H1 (cell line): ENCODE measurements around the gene CHRM3. TPM values are rescaled to one million over a fixed set of nuclear protein-coding genes. Genes with fewer than 3 reads are reported as not detected.

Experiments
- CTCF ChIA-PET: fragments of 300-600 bp; sonication (Branson Sonifier 250); formaldehyde crosslinking; loops from one replicate; lab custom pipeline; 2021; ENCODE audit not compliant: partially characterized antibody; lab: Charles Lee
- POLR2A ChIA-PET: fragments of 300-600 bp; sonication (Branson Sonifier 250); formaldehyde crosslinking; loops from one replicate; lab custom pipeline; 2021; ENCODE audit warnings: inconsistent platforms; ENCODE audit not compliant: partially characterized antibody; lab: Charles Lee
- DNase-seq, 2 experiments: peaks; one replicate each; pipeline versions ENCODE4 v3.0.0 to v3.0.0-alpha.2; 2010 to 2022; ENCODE audit warnings: low spot score in 2 of 2, low read depth in 1 of 2, mixed read lengths in 1 of 2
- FAIRE-seq: peaks from 2 replicates; lab custom pipeline; 2011; peaks lifted over from hg19 to GRCh38; lab: Jason Lieb, UNC
- H2AFZ ChIP-seq: 2 replicates; pipeline ENCODE4 v1.8.1; 2012; ENCODE audit warnings: low read length, inconsistent platforms
- H2AK5ac ChIP-seq: 2 replicates; pipeline ENCODE4 v1.6.1; 2013; ENCODE audit warnings: low read depth, low read length
- H2BK120ac ChIP-seq: replicated peaks from 2 replicates; pipeline ENCODE3; 2013; ENCODE audit warnings: low read depth, low read length, inconsistent platforms
- H2BK12ac ChIP-seq: 2 replicates; pipeline ENCODE4 v1.6.1; 2013; ENCODE audit warnings: low read depth, low read length
- H2BK15ac ChIP-seq: 2 replicates; pipeline ENCODE4 v1.6.1; 2013; ENCODE audit warnings: low read length
- H2BK20ac ChIP-seq: 2 replicates; pipeline ENCODE4 v1.6.1; 2013; ENCODE audit warnings: low read length
- H2BK5ac ChIP-seq: 2 replicates; pipeline ENCODE4 v1.6.1; 2013; ENCODE audit warnings: low read depth, low read length
- H3K14ac ChIP-seq: 2 replicates; pipeline ENCODE4 v1.6.1; 2013; ENCODE audit warnings: inconsistent platforms; ENCODE audit not compliant: insufficient read length
- H3K18ac ChIP-seq: 2 replicates; pipeline ENCODE4 v1.6.1; 2013; ENCODE audit warnings: low read length; ENCODE audit errors: extremely low read depth
- H3K23ac ChIP-seq: 2 replicates; pipeline ENCODE4 v1.6.1; 2013; ENCODE audit warnings: inconsistent platforms; ENCODE audit not compliant: insufficient read length
- H3K23me2 ChIP-seq: 2 replicates; pipeline ENCODE4 v1.6.1; 2013; ENCODE audit warnings: low read depth, low read length
- H3K27ac ChIP-seq: 2 replicates; pipeline ENCODE4 v1.6.1; 2011; ENCODE audit warnings: low read depth, low read length, inconsistent platforms
- H3K27me3 ChIP-seq, 4 experiments: replicated peaks in 1 of 4; 1 replicate in 1 of 4; 2 replicates in 3 of 4; pipeline versions ENCODE4 v1.6.1 to v1.8.1; 2011 to 2013; ENCODE audit warnings: low read length in 3 of 4, mild to moderate bottlenecking in 3 of 4, inconsistent platforms in 2 of 4, mixed read lengths in 2 of 4, moderate library complexity in 1 of 4; ENCODE audit not compliant: control insufficient read depth in 3 of 4, insufficient read depth in 3 of 4; ENCODE audit errors: extremely low read depth in 1 of 4
- H3K36me3 ChIP-seq, 4 experiments: 2 replicates each; pipeline versions ENCODE4 v1.6.1 to v1.8.1; 2011 to 2013; ENCODE audit warnings: mild to moderate bottlenecking in 4 of 4, low read length in 3 of 4, moderate library complexity in 2 of 4, control low read depth in 1 of 4, inconsistent platforms in 1 of 4; ENCODE audit not compliant: insufficient read depth in 4 of 4, control insufficient read depth in 2 of 4
- H3K4ac ChIP-seq: replicated peaks from 2 replicates; pipeline ENCODE3; 2013; ENCODE audit warnings: low read length, low read depth, mixed read lengths, inconsistent platforms; ENCODE audit not compliant: insufficient read length
- H3K4me1 ChIP-seq, 4 experiments: replicated peaks in 1 of 4; 1 replicate in 1 of 4; 2 replicates in 3 of 4; pipeline versions ENCODE4 v1.6.1 to v1.8.1; 2011 to 2013; ENCODE audit warnings: low read length in 3 of 4, inconsistent platforms in 2 of 4, mixed read lengths in 1 of 4; ENCODE audit not compliant: insufficient read depth in 4 of 4, control insufficient read depth in 3 of 4
- H3K4me2 ChIP-seq, 2 experiments: 2 replicates each; pipeline versions ENCODE4 v1.6.1 to v1.8.1; 2011 to 2013; ENCODE audit warnings: low read depth in 2 of 2, low read length in 2 of 2, control low read depth in 1 of 2, inconsistent platforms in 1 of 2, mild to moderate bottlenecking in 1 of 2; ENCODE audit not compliant: insufficient read depth in 1 of 2
- H3K4me3 ChIP-seq, 4 experiments: fragments of 200-600, 300-600 bp in 1 of 4; sonication (generic), shearing (Covaris generic), sonication (Bioruptor Twin) in 1 of 4; 2 replicates each; pipeline versions ENCODE4 v1.5.1 to v1.8.1; 2011 to 2016; ENCODE audit warnings: low read length in 4 of 4, low read depth in 3 of 4, control low read depth in 2 of 4, inconsistent platforms in 2 of 4, mild to moderate bottlenecking in 2 of 4, mixed read lengths in 1 of 4, moderate library complexity in 1 of 4; ENCODE audit not compliant: insufficient read depth in 2 of 4; ENCODE audit errors: extremely low read depth in 1 of 4
- H3K56ac ChIP-seq: replicated peaks from 2 replicates; pipeline ENCODE3; 2013; ENCODE audit warnings: low read depth, mild to moderate bottlenecking, mixed read lengths, low read length, inconsistent platforms; ENCODE audit not compliant: insufficient read length
- H3K79me1 ChIP-seq: 2 replicates; pipeline ENCODE4 v1.6.1; 2013; ENCODE audit warnings: low read depth, low read length, control low read depth
- H3K79me2 ChIP-seq, 2 experiments: 2 replicates each; pipeline versions ENCODE4 v1.6.1 to v1.8.1; 2012 to 2013; ENCODE audit warnings: low read length in 2 of 2, mild to moderate bottlenecking in 2 of 2, inconsistent platforms in 1 of 2; ENCODE audit not compliant: insufficient read depth in 2 of 2, control insufficient read depth in 1 of 2
- H3K9ac ChIP-seq, 4 experiments: replicated peaks in 1 of 4; 1 replicate in 1 of 4; 2 replicates in 3 of 4; pipeline versions ENCODE4 v1.6.1 to v1.8.1; 2011 to 2013; ENCODE audit warnings: low read depth in 3 of 4, low read length in 3 of 4, control low read depth in 2 of 4, mild to moderate bottlenecking in 2 of 4, moderate library complexity in 2 of 4, inconsistent platforms in 1 of 4; ENCODE audit errors: extremely low read depth in 1 of 4
- H3K9me3 ChIP-seq, 2 experiments: 2 replicates each; pipeline versions ENCODE4 v1.6.1 to v1.8.1; 2012 to 2013; ENCODE audit warnings: mild to moderate bottlenecking in 2 of 2, moderate library complexity in 2 of 2, control low read depth in 1 of 2, inconsistent platforms in 1 of 2, low read depth in 1 of 2, low read length in 1 of 2, mixed read lengths in 1 of 2; ENCODE audit not compliant: insufficient read depth in 2 of 2
- H4K20me1 ChIP-seq, 2 experiments: replicated peaks in 1 of 2; 2 replicates each; pipeline versions ENCODE3 to v1.8.1; 2011 to 2013; ENCODE audit warnings: inconsistent platforms in 2 of 2, low read length in 2 of 2, mild to moderate bottlenecking in 1 of 2; ENCODE audit not compliant: insufficient read depth in 2 of 2, control insufficient read depth in 1 of 2
- H4K5ac ChIP-seq: 2 replicates; pipeline ENCODE4 v1.6.1; 2013; ENCODE audit warnings: low read length, low read depth, mixed read lengths, inconsistent platforms; ENCODE audit not compliant: insufficient read length
- H4K8ac ChIP-seq: 2 replicates; pipeline ENCODE4 v1.8.0; 2013; ENCODE audit warnings: mild to moderate bottlenecking, moderate library complexity, low read length, inconsistent platforms; ENCODE audit not compliant: insufficient read depth; ENCODE audit errors: extremely low read depth
- H4K91ac ChIP-seq: replicated peaks from 2 replicates; pipeline ENCODE3; 2013; ENCODE audit warnings: low read length, mixed read lengths, inconsistent platforms; ENCODE audit not compliant: insufficient read length
- CHD2 ChIP-seq: IDR thresholded peaks from 2 replicates; pipeline ENCODE4 v1.6.1; 2012; ENCODE audit warnings: low read length, improper control_type of control experiment
- CREB1 ChIP-seq: IDR thresholded peaks from 2 replicates; pipeline ENCODE4 v1.6.1; 2012; ENCODE audit warnings: inconsistent platforms
- HDAC2 ChIP-seq, 2 experiments: fragments of 300-600 bp in 1 of 2; sonication (generic) in 1 of 2; IDR thresholded peaks; 2 replicates each; pipeline ENCODE4 v1.6.1; 2011 to 2012; ENCODE audit warnings: low read depth in 2 of 2, low read length in 2 of 2, mild to moderate bottlenecking in 2 of 2, moderate library complexity in 2 of 2, borderline replicate concordance in 1 of 2, inconsistent platforms in 1 of 2
- NANOG ChIP-seq: IDR thresholded peaks from 2 replicates; pipeline ENCODE4 v1.6.1; 2011; ENCODE audit warnings: low read length, low read depth, mild to moderate bottlenecking, inconsistent platforms; ENCODE audit not compliant: insufficient read depth, poor library complexity, severe bottlenecking
- POLR2A ChIP-seq, 2 experiments: IDR thresholded peaks; 1 replicate in 1 of 2; 2 replicates in 1 of 2; pipeline ENCODE4 v1.6.1; 2011; ENCODE audit warnings: low read depth in 2 of 2, low read length in 2 of 2, mild to moderate bottlenecking in 2 of 2; ENCODE audit errors: control extremely low read depth in 1 of 2
- RBBP5 ChIP-seq: IDR thresholded peaks from 2 replicates; pipeline ENCODE4 v1.7.1; 2012; ENCODE audit warnings: low read depth, mild to moderate bottlenecking, inconsistent platforms, low read length, moderate library complexity, borderline replicate concordance
- SIRT6 ChIP-seq: IDR thresholded peaks from one replicate; pipeline ENCODE4 v1.7.1; 2012; ENCODE audit warnings: low read length, inconsistent platforms
- TAF1 ChIP-seq: IDR thresholded peaks from 2 replicates; pipeline ENCODE4 v1.6.1; 2011; ENCODE audit warnings: mild to moderate bottlenecking, low read depth, low read length
- YY1 ChIP-seq: IDR thresholded peaks from 2 replicates; pipeline ENCODE4 v1.6.1; 2011; ENCODE audit warnings: low read depth, mild to moderate bottlenecking, low read length
- WGBS, 2 experiments: shearing (Covaris generic) in 1 of 2; methylation state at CpG; one replicate each; pipeline versions ENCODE4 v1.1.6 to v1.1.7; 2013 to 2015; ENCODE audit warnings: low lambda C conversion rate in 2 of 2, mixed read lengths in 2 of 2, inconsistent platforms in 1 of 2, low coverage in 1 of 2, missing lambda C conversion rate in 1 of 2; ENCODE audit not compliant: insufficient replicate concordance in 2 of 2, insufficient coverage in 1 of 2, insufficient read length in 1 of 2; ENCODE audit errors: extremely low coverage in 1 of 2, missing lambda C conversion rate in 1 of 2; 5-methylcytosine and 5-hydroxymethylcytosine counted together
- polyA plus RNA-seq, 7 experiments: library from polyadenylated mRNA; depleted of rRNA in 3 of 7; stranded (reverse) in 5 of 7; unstranded in 2 of 7; fragments of >200 nt in 5 of 7; fragments of 200-250 nt in 2 of 7; gene quantifications; 1 replicate in 5 of 7; 2 replicates in 1 of 7; 4 replicates in 1 of 7; pipeline versions ENCODE4 v1.2.1 to v1.2.3, GENCODE V29; 2011 to 2013; ENCODE audit warnings: missing spikeins in 2 of 7, mixed read lengths in 2 of 7
- total RNA-seq: library from RNA; stranded (reverse); fragmentation: NEBNext Ultra II Directional; extraction: Animal tissue kit (Norgen Biotek cat#: 25700); gene quantifications from 2 replicates; pipeline ENCODE4 v1.2.1, GENCODE V29; 2021
- TF ChIP-seq, protein P1 (sequence below): IDR thresholded peaks from 2 replicates; pipeline ENCODE4 v1.6.1; 2011; ENCODE audit warnings: low read depth, mild to moderate bottlenecking, low read length; ENCODE audit not compliant: insufficient read depth
- TF ChIP-seq, protein P2 (sequence below): IDR thresholded peaks from 2 replicates; pipeline ENCODE4 v1.6.1; 2012; ENCODE audit warnings: low read length, inconsistent platforms
- TF ChIP-seq, protein P3 (sequence below): IDR thresholded peaks from 2 replicates; pipeline ENCODE4 v1.6.1; 2012; ENCODE audit warnings: inconsistent platforms

The CHRM3 gene
- total and polyA plus RNA-seq, 2 of the 8 experiments (the other 6 are each of a cell fraction or from before 2014, with no cell fraction given): 3.3 to 5.0 TPM

DNA sequence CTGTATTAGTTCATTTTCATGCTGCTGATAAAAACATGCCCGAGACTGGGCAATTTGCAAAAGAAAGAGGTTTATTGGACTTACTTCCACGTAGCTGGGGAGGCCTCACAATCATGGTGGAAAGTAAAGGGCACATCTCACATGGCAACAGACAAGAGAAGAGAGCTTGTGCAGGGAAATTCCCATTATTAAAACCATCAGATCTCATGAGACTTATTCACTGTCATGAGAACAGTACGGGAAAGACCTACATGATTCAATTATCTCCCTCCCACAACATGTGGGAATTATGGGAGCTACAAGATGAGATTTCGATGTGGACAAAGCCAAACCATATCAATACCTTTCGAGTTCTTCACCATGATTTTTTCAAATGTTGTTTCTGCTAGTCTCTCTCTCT is 3.7 kb upstream of the CHRM3 start:
- H2BK12ac ChIP-seq: no peak overlapping the region
- POLR2A ChIA-PET: no interaction called here
- H3K27me3 ChIP-seq: peaks cover 1 to 19% (median 12%) of the 10 kb centered on the region in 4 experiments; a peak in 6 of 7 replicates
- no peak overlapping the region for H4K5ac ChIP-seq
- H3K79me1 ChIP-seq: no peaks in the 10 kb centered on the region
- no peak overlapping the region for H4K91ac ChIP-seq
- H2AFZ ChIP-seq: no peak overlapping the region
- H2BK15ac ChIP-seq: no peak overlapping the region
- H3K4me1 ChIP-seq: peaks cover 0 to 2% (median 0%) of the 10 kb centered on the region in 4 experiments; a peak in 2 of 7 replicates
- peaks cover 19% of the 10 kb centered on the region; the same call in 1 of the 2 replicates for H3K23me2 ChIP-seq
- no peak overlapping the region for H3K9ac ChIP-seq
- H3K23ac ChIP-seq: no peak overlapping the region
- no peak overlapping the region for H3K4ac ChIP-seq
- no peak overlapping the region for H3K14ac ChIP-seq
- WGBS, 2 experiments: 84% methylated on average over 5 of the region's 5 CpGs; no CpG with 5 or more reads in 1 of the 2 experiments
- H3K9me3 ChIP-seq: no peaks in the 10 kb centered on the region
- H3K36me3 ChIP-seq: no peaks in the 10 kb centered on the region
- no peak overlapping the region for H3K4me2 ChIP-seq
- H4K8ac ChIP-seq: no peak overlapping the region
- no peak for DNase-seq
- no peak overlapping the region for H3K4me3 ChIP-seq
- no peak overlapping the region for H3K27ac ChIP-seq
- H2BK20ac ChIP-seq: no peak overlapping the region
- CTCF ChIA-PET: interaction anchor here (0.8 to 1.5 kb wide), 3 partner anchors 10 to 43 kb away, joined by 3 to 4 read pairs (median 3); no protein-coding TSS in a partner anchor
- no peak for FAIRE-seq
- no peak overlapping the region for H3K56ac ChIP-seq
- H2BK120ac ChIP-seq: no peak overlapping the region
- H2BK5ac ChIP-seq: no peak overlapping the region
- H4K20me1 ChIP-seq: no peaks in the 10 kb centered on the region
- no peak overlapping the region for H3K18ac ChIP-seq
- H3K79me2 ChIP-seq: no peaks in the 10 kb centered on the region
- no peak overlapping the region for H2AK5ac ChIP-seq
- TF ChIP-seq, protein P1, sequence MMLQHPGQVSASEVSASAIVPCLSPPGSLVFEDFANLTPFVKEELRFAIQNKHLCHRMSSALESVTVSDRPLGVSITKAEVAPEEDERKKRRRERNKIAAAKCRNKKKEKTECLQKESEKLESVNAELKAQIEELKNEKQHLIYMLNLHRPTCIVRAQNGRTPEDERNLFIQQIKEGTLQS: no peak
- TF ChIP-seq NANOG (no peak), SIRT6 (no peak), RBBP5 (no peak), POLR2A (IDR thresholded peaks at IDR 0.05; ENCODE audit: control extremely low read depth in 1 of 2, low read depth in 2 of 2, low read length in 2 of 2) (no peak), YY1 (no peak), TAF1 (no peak), CREB1 (no peak), CHD2 (no peak), HDAC2 (IDR thresholded peaks at IDR 0.05; ENCODE audit: borderline replicate concordance in 1 of 2, low read depth in 2 of 2, low read length in 2 of 2) (no peak)
- TF ChIP-seq, protein P2, sequence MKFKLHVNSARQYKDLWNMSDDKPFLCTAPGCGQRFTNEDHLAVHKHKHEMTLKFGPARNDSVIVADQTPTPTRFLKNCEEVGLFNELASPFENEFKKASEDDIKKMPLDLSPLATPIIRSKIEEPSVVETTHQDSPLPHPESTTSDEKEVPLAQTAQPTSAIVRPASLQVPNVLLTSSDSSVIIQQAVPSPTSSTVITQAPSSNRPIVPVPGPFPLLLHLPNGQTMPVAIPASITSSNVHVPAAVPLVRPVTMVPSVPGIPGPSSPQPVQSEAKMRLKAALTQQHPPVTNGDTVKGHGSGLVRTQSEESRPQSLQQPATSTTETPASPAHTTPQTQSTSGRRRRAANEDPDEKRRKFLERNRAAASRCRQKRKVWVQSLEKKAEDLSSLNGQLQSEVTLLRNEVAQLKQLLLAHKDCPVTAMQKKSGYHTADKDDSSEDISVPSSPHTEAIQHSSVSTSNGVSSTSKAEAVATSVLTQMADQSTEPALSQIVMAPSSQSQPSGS: no peak
- TF ChIP-seq, protein P3, sequence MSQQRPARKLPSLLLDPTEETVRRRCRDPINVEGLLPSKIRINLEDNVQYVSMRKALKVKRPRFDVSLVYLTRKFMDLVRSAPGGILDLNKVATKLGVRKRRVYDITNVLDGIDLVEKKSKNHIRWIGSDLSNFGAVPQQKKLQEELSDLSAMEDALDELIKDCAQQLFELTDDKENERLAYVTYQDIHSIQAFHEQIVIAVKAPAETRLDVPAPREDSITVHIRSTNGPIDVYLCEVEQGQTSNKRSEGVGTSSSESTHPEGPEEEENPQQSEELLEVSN: no peak
